Urinary bladder (tissue), 4 donors: Measurements from ENCODE around the gene ZNF189. TPM values are rescaled to one million over a fixed set of nuclear protein-coding genes. Genes with fewer than 3 reads are reported as not detected.

ENCODE experiments used
- DNase-seq: peaks from one replicate; pipeline ENCODE4 v3.0.0-alpha.2; 2015; ENCODE audit errors: extremely low spot score
- H3K27ac ChIP-seq: one replicate; pipeline ENCODE4 v1.5.1; 2013; ENCODE audit warnings: low read depth, mild to moderate bottlenecking, moderate library complexity
- H3K36me3 ChIP-seq: one replicate; pipeline ENCODE4 v1.6.1; 2013; ENCODE audit warnings: mild to moderate bottlenecking, moderate library complexity; ENCODE audit not compliant: insufficient read depth
- H3K4me1 ChIP-seq: one replicate; pipeline ENCODE4 v1.6.1; 2013; ENCODE audit warnings: mild to moderate bottlenecking, moderate library complexity; ENCODE audit not compliant: insufficient read depth
- H3K4me3 ChIP-seq: one replicate; pipeline ENCODE4 v1.5.1; 2013; ENCODE audit warnings: low read depth, low read length
- WGBS: extraction: QIAGEN DNeasy Blood & Tissue Kit; methylation state at CpG from one replicate; pipeline ENCODE4 v1.1.7; 2013; 5-methylcytosine and 5-hydroxymethylcytosine counted together
- polyA plus RNA-seq: library from polyadenylated mRNA; stranded (reverse); fragments of 200-250 nt; gene quantifications from one replicate; pipeline ENCODE4 v1.2.3, GENCODE V29; 2013
- total RNA-seq: library from RNA; depleted of rRNA; stranded (reverse); fragments of >200 nt; gene quantifications from one replicate; pipeline ENCODE4 v1.2.3, GENCODE V29; 2014
- donor health status: healthy with polysubstance abuse.
- donor health status: healthy.

ZNF189 gene
- total and polyA plus RNA-seq, 2 donors: 9.6 to 48.3 TPM

- 76% methylated on average over 7 of the region's 7 CpGs for WGBS
- DNase-seq: no peak
- Histone ChIP-seq H3K4me3 (no peak overlapping the region), H3K4me1 (no peaks in the 10 kb centered on the region), H3K27ac (no peak overlapping the region), H3K36me3 (no peaks in the 10 kb centered on the region)
These were observed 20.1 kb downstream of the ZNF189 start for GRCh38 chr9:101418518-101419430.

GRCh38 chr9:101419863-101420262 is 21.2 kb downstream of the ZNF189 start:
- H3K36me3 ChIP-seq: no peaks in the 10 kb centered on the region
- 81% methylated on average over 2 of the region's 2 CpGs for WGBS
- H3K4me3 ChIP-seq: no peak overlapping the region
- no peaks in the 10 kb centered on the region for H3K4me1 ChIP-seq
- no peak overlapping the region for H3K27ac ChIP-seq
- DNase-seq: no peak

GRCh38 chr9:101421653-101422065 is 23.0 kb downstream of the ZNF189 start:
- no peak for DNase-seq
- Histone ChIP-seq H3K4me3 (no peak overlapping the region), H3K27ac (no peak overlapping the region), H3K4me1 (no peaks in the 10 kb centered on the region), H3K36me3 (no peaks in the 10 kb centered on the region)
- 91% methylated on average over 5 of the region's 5 CpGs for WGBS

GRCh38 chr9:101427358-101427757 is 28.7 kb downstream of the ZNF189 start:
- H3K27ac ChIP-seq: no peak overlapping the region
- H3K36me3 ChIP-seq: no peaks in the 10 kb centered on the region
- no peak overlapping the region for H3K4me3 ChIP-seq
- no peaks in the 10 kb centered on the region for H3K4me1 ChIP-seq
- 90% methylated on average over 8 of the region's 8 CpGs for WGBS
- DNase-seq: no peak

- DNase-seq: no peak
- 88% methylated on average over 3 of the region's 3 CpGs for WGBS
These were observed 29.5 kb downstream of the ZNF189 start for GRCh38 chr9:101427957-101428655.

GRCh38 chr9:101428909-101429308 is 30.3 kb downstream of the ZNF189 start:
- H3K4me1 ChIP-seq: no peaks in the 10 kb centered on the region

More at GRCh38 chr9:101427957-101428655, 29.5 kb downstream of the ZNF189 start:
- Histone ChIP-seq H3K36me3 (no peaks in the 10 kb centered on the region), H3K4me1 (no peaks in the 10 kb centered on the region), H3K4me3 (no peak overlapping the region), H3K27ac (no peak overlapping the region)

GRCh38 chr9:101429736-101430135 is 31.1 kb downstream of the ZNF189 start:
- Histone ChIP-seq H3K4me1 (no peaks in the 10 kb centered on the region), H3K4me3 (no peak overlapping the region), H3K27ac (no peak overlapping the region), H3K36me3 (no peaks in the 10 kb centered on the region)
- WGBS: 90% methylated on average over 7 of the region's 7 CpGs
- DNase-seq: no peak

More at GRCh38 chr9:101428909-101429308, 30.3 kb downstream of the ZNF189 start:
- no peak for DNase-seq
- H3K27ac ChIP-seq: no peak overlapping the region
- 78% methylated on average over 3 of the region's 3 CpGs for WGBS
- H3K36me3 ChIP-seq: no peaks in the 10 kb centered on the region
- no peak overlapping the region for H3K4me3 ChIP-seq

GRCh38 chr9:101432171-101432570 is 33.5 kb downstream of the ZNF189 start:
- no peak overlapping the region for H3K27ac ChIP-seq
- H3K36me3 ChIP-seq: no peaks in the 10 kb centered on the region
- DNase-seq: no peak
- no peak overlapping the region for H3K4me3 ChIP-seq
- H3K4me1 ChIP-seq: no peaks in the 10 kb centered on the region

GRCh38 chr9:101432740-101433139 is 34.1 kb downstream of the ZNF189 start:
- Histone ChIP-seq H3K4me3 (no peak overlapping the region), H3K36me3 (no peaks in the 10 kb centered on the region), H3K4me1 (no peaks in the 10 kb centered on the region), H3K27ac (no peak overlapping the region)
- WGBS: 82% methylated on average over 1 of the region's 1 CpG
- DNase-seq: no peak

GRCh38 chr9:101433229-101433628 is 34.6 kb downstream of the ZNF189 start:
- H3K4me1 ChIP-seq: no peaks in the 10 kb centered on the region
- H3K27ac ChIP-seq: no peak overlapping the region
- WGBS: 67% methylated on average over 3 of the region's 3 CpGs
- no peak overlapping the region for H3K4me3 ChIP-seq
- no peaks in the 10 kb centered on the region for H3K36me3 ChIP-seq
- no peak for DNase-seq

- Histone ChIP-seq H3K4me1 (no peaks in the 10 kb centered on the region), H3K36me3 (no peaks in the 10 kb centered on the region), H3K27ac (no peak overlapping the region), H3K4me3 (no peak overlapping the region)
- DNase-seq: no peak
- WGBS: 79% methylated on average over 3 of the region's 3 CpGs
These were observed 36.3 kb downstream of the ZNF189 start for GRCh38 chr9:101434998-101435397.

GRCh38 chr9:101435601-101436079 is 37.0 kb downstream of the ZNF189 start, which contains the start of gene ALDOB:
Gene ALDOB (minus strand): TSS chr9:101435774. CDS start chr9:101430887, 4,887 bp downstream.
- H3K4me3 ChIP-seq: no peak within 1 kb of the TSS
- WGBS: 49% methylated on average over 2 of the region's 2 CpGs
- H3K36me3 ChIP-seq: no peaks in the 10 kb centered on the region
- no peak within 1 kb of the TSS for H3K27ac ChIP-seq
- H3K4me1 ChIP-seq: no peaks in the 10 kb centered on the region
- DNase-seq: no peak

GRCh38 chr9:101437806-101438232 is 39.2 kb downstream of the ZNF189 start:
- Histone ChIP-seq H3K4me1 (no peaks in the 10 kb centered on the region), H3K36me3 (no peaks in the 10 kb centered on the region), H3K4me3 (no peak overlapping the region), H3K27ac (no peak overlapping the region)
- WGBS: 43% methylated on average over 2 of the region's 2 CpGs
- DNase-seq: no peak

- no peak for DNase-seq
- Histone ChIP-seq H3K4me3 (no peak overlapping the region), H3K4me1 (no peaks in the 10 kb centered on the region), H3K27ac (no peak overlapping the region), H3K36me3 (no peaks in the 10 kb centered on the region)
- 80% methylated on average over 3 of the region's 3 CpGs for WGBS
These were observed 39.9 kb downstream of the ZNF189 start for GRCh38 chr9:101438523-101438922.
